Right lobe of liver (tissue), 6 donors: ENCODE data around the gene FREM1. TPM values are rescaled to one million over a fixed set of nuclear protein-coding genes. Genes with fewer than 3 reads are reported as not detected.

ENCODE experiments used
- ATAC-seq, 4 donors: fragments of 200-7000 bp; cut with Tn5 transposase; one replicate each; pipeline ENCODE4 v1.9.1; 2020; ENCODE audit warnings: mild to moderate bottlenecking in 4 of 4, moderate library complexity in 4 of 4
- DNase-seq, 3 donors: peaks; one replicate each; pipeline ENCODE4 v3.0.0-alpha.2; 2020
- H3K27ac ChIP-seq, 3 donors: fragments of 200-600 bp; one replicate each; pipeline ENCODE4 v1.8.0; 2022
- H3K27me3 ChIP-seq, 2 donors: fragments of 200-600 bp; one replicate each; pipeline ENCODE4 v1.8.0; 2022
- H3K36me3 ChIP-seq, 4 donors: fragments of 200-600 bp; sonication (generic) in 1 of 4; one replicate each; pipeline versions ENCODE4 v1.5.1 to v1.8.0; 2017 to 2022; ENCODE audit warnings: control low read depth in 1 of 4
- H3K4me1 ChIP-seq, 4 donors: fragments of 200-600 bp; sonication (generic) in 1 of 4; one replicate each; pipeline versions ENCODE4 v1.5.1 to v1.8.0; 2017 to 2022; ENCODE audit warnings: control low read depth in 1 of 4
- H3K4me3 ChIP-seq, 3 donors: fragments of 200-600 bp; one replicate each; pipeline ENCODE4 v1.8.0; 2022
- H3K9me3 ChIP-seq, 4 donors: fragments of 200-600 bp; sonication (generic) in 1 of 4; one replicate each; pipeline versions ENCODE4 v1.5.1 to v1.8.0; 2017 to 2022; ENCODE audit warnings: control low read depth in 1 of 4
- POLR2A ChIP-seq: fragments of 450-650 bp; IDR thresholded peaks from one replicate; pipeline ENCODE4 v1.6.1; 2017; ENCODE audit warnings: antibody characterized with exemption, mild to moderate bottlenecking
- WGBS: methylation state at CpG from one replicate; pipeline ENCODE4 v1.1.6; 2018; ENCODE audit warnings: low coverage, low lambda C conversion rate; ENCODE audit not compliant: insufficient coverage; ENCODE audit errors: missing lambda C conversion rate; 5-methylcytosine and 5-hydroxymethylcytosine counted together
- intact Hi-C, 2 donors: fragments of 100-400 bp; cut with DNase I; formaldehyde crosslinking; loops; one replicate each; pipeline versions ENCODE4 v1.11.2 to v1.14.1; 2022
- total RNA-seq, 6 experiments: library from RNA; depleted of rRNA in 2 of 6; stranded (reverse); fragments of >200 nt in 2 of 6; fragmentation: NEBNext Ultra II Directional in 3 of 6; extraction: Animal tissue kit (Norgen Biotek cat#: 25700) in 3 of 6; gene quantifications; one replicate each; pipeline versions ENCODE4 v1.1.0 to v1.2.4, GENCODE V29; 2016 to 2023
- TF ChIP-seq, protein P1 (sequence below), 4 donors: fragments of 200-600 bp in 3 of 4; fragments of 450-650 bp in 1 of 4; IDR thresholded peaks; one replicate each; pipeline versions ENCODE4 v1.5.1 to v1.8.0; 2016 to 2022; ENCODE audit warnings: antibody characterized with exemption in 4 of 4, mild to moderate bottlenecking in 2 of 4
- donor health status: DM: no; HTN: yes; CAD: no.
- donor health status: DM: no; HTN: no; CAD: no.
- donor health status: DM: no; HTN: no; CAD: no.
- donor health status: DM: no; HTN: yes; CAD: no.
- donor health status: DM: no; HTN: yes; CAD: no.

The FREM1 gene
- total RNA-seq, 6 experiments from 2014 or later, result 0.12 to 2.6 (median 1.1) TPM

DNA sequence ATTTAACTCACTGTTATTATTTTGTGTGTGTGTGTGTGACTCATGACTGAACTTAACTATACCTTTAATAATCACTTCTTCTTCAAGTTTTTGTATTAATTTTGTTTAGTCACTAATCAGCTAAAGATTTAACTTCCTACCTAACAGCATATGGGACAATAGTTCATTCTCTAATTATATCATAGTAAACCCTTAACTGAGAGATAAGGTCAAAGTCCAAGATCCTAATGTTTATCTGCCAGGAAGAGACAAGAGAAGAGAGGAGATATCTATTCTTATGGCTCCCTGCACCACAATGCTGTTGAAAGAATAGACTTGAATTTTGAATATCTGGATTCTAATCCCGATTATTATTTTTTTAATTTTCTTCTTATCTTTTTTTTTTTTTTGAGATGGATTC, 28.1 kb downstream of the FREM1 start:
- no peaks in the 10 kb centered on the region for H3K36me3 ChIP-seq
- H3K4me1 ChIP-seq, result no peaks in the 10 kb centered on the region
- ATAC-seq (peak in 1 of 4 donors; percentile 65), DNase-seq (no peak)
- H3K27me3 ChIP-seq, result no peaks in the 10 kb centered on the region
- no peak overlapping the region for H3K27ac ChIP-seq
- no peaks in the 10 kb centered on the region for H3K9me3 ChIP-seq
- no peak for TF ChIP-seq POLR2A
- TF ChIP-seq, protein P1, sequence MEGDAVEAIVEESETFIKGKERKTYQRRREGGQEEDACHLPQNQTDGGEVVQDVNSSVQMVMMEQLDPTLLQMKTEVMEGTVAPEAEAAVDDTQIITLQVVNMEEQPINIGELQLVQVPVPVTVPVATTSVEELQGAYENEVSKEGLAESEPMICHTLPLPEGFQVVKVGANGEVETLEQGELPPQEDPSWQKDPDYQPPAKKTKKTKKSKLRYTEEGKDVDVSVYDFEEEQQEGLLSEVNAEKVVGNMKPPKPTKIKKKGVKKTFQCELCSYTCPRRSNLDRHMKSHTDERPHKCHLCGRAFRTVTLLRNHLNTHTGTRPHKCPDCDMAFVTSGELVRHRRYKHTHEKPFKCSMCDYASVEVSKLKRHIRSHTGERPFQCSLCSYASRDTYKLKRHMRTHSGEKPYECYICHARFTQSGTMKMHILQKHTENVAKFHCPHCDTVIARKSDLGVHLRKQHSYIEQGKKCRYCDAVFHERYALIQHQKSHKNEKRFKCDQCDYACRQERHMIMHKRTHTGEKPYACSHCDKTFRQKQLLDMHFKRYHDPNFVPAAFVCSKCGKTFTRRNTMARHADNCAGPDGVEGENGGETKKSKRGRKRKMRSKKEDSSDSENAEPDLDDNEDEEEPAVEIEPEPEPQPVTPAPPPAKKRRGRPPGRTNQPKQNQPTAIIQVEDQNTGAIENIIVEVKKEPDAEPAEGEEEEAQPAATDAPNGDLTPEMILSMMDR (IDR thresholded peaks at IDR 0.05), result no peak
- intact Hi-C loops, result no loop called here
- no peak overlapping the region for H3K4me3 ChIP-seq
- 44% methylated on average over 1 of the region's 1 CpG for WGBS

DNA sequence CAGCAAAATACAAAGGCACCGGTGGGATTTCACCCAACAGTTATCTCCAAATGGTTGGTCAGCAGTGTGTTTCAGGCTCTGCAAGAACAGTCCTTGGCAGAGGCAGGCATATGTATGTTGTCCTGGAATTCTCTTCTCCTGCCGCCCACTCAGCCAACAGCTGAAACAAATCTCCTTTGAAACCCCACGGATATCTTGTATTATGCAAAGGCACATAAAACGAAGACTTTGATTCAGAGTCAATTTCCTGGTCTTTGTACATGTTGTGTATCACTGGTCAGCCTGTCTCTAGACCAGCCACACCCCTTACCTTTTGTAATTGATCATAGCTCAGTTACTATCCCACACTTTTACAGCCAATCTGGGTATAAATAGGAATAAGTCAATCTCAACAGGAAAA, 29.2 kb downstream of the FREM1 start:
- no peak overlapping the region for H3K4me3 ChIP-seq
- H3K36me3 ChIP-seq, result no peaks in the 10 kb centered on the region
- WGBS, result 48% methylated on average over 4 of the region's 4 CpGs
- TF ChIP-seq, protein P1 (IDR thresholded peaks at IDR 0.05), result no peak
- no peak for TF ChIP-seq POLR2A
- no peaks in the 10 kb centered on the region for H3K4me1 ChIP-seq
- intact Hi-C loops, result no loop called here
- no peaks in the 10 kb centered on the region for H3K9me3 ChIP-seq
- no peaks in the 10 kb centered on the region for H3K27me3 ChIP-seq
- ATAC-seq (no peak), DNase-seq (no peak)
- no peak overlapping the region for H3K27ac ChIP-seq

DNA sequence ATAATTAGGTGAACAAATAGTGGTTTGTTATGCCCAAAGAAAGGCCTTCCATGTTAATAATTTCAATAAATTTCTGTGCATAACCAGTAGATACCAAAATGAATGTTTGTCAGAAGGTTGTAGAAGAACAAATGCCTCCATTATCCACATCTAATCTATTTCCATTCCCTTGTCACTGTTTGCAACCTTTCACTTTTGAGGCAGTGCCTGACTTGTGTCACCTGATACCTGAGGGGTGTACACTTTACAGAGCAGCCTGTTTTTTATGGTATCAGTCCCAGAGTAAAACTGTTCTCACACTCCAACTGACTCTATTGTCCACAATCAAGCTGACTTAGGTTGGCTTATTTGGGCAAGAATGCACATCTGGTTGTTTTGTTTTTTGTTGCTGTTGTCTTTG, 40.1 kb downstream of the FREM1 start:
- Histone ChIP-seq H3K9me3 (no peaks in the 10 kb centered on the region), H3K36me3 (no peaks in the 10 kb centered on the region), H3K4me1 (no peaks in the 10 kb centered on the region), H3K27me3 (no peaks in the 10 kb centered on the region), H3K27ac (no peak overlapping the region), H3K4me3 (no peak overlapping the region)
- ATAC-seq (no peak), DNase-seq (no peak)
- intact Hi-C loops, result no loop called here
- TF ChIP-seq, protein P1 (IDR thresholded peaks at IDR 0.05), result no peak
- TF ChIP-seq POLR2A, result no peak

DNA sequence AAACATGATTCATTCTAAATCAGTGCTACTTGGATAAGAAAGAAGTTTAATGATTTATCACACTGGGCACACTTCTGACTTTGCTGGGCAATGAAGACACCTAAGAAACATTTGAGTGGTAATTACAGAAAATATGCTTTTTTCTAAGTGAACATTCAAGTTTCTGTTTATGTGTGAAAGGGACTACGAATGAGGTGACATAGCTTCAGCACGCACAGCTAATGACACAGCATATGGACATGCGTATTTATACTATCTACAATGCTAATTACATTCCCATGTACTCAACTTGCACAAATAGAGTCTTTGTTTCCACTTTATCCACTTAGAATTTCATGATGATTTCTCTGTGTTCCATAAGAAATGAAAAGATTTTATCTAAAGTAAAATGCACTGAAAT, 40.6 kb downstream of the FREM1 start:
- no peaks in the 10 kb centered on the region for H3K4me1 ChIP-seq
- no peaks in the 10 kb centered on the region for H3K36me3 ChIP-seq
- no peaks in the 10 kb centered on the region for H3K27me3 ChIP-seq
- WGBS, result 77% methylated on average over 3 of the region's 3 CpGs
- H3K27ac ChIP-seq, result no peak overlapping the region
- intact Hi-C loops, result no loop called here
- ATAC-seq (no peak), DNase-seq (no peak)
- TF ChIP-seq, protein P1 (IDR thresholded peaks at IDR 0.05), result no peak
- TF ChIP-seq POLR2A, result no peak
- no peak overlapping the region for H3K4me3 ChIP-seq
- no peaks in the 10 kb centered on the region for H3K9me3 ChIP-seq
